Measurements from ENCODE around the gene CEP68. TPM values are rescaled to one million over a fixed set of nuclear protein-coding genes. Genes with fewer than 3 reads are reported as not detected.

The CEP68 gene
- total RNA-seq, 1 experiment from 2014 or later = 14.0 TPM

GRCh38 chr2:65133626-65134025, 77.4 kb downstream of the CEP68 start:
- Mint-ChIP-seq H3K9me3 (ENCODE audit: unreplicated experiment) (no peaks in the 10 kb centered on the region), H3K27ac (ENCODE audit: unreplicated experiment) (no peak overlapping the region), H3K4me1 (ENCODE audit: low read depth, unreplicated experiment) (peaks cover 16% of the 10 kb centered on the region), H3K36me3 (ENCODE audit: insufficient read depth, unreplicated experiment) (peaks cover 16% of the 10 kb centered on the region), H3K27me3 (ENCODE audit: insufficient read depth, unreplicated experiment) (no peaks in the 10 kb centered on the region), H3K4me3 (ENCODE audit: unreplicated experiment) (no peak overlapping the region)
- no peaks in the 10 kb centered on the region for H3K27me3 ChIP-seq (replicated peaks; ENCODE audit: control insufficient read depth, insufficient read depth, low read length)
- peaks cover 31% of the 10 kb centered on the region for H3K4me1 ChIP-seq
- no peak for TF ChIP-seq CTCF (IDR thresholded peaks at IDR 0.05; ENCODE audit: insufficient read depth in 1 of 2, low read depth in 1 of 2, low read length in 1 of 2, severe bottlenecking in 1 of 2, unreplicated experiment in 1 of 2)
- no peak overlapping the region for H3K4me3 ChIP-seq (ENCODE audit: low read depth, low read length)
- H3K9me3 ChIP-seq = no peaks in the 10 kb centered on the region
- no peaks in the 10 kb centered on the region for H3K36me3 ChIP-seq (ENCODE audit: control insufficient read depth, insufficient read depth, low read length)
- intact Hi-C loops (cut with micrococcal nuclease; ENCODE audit: unreplicated experiment) = no loop called here
- CTCF ChIA-PET = no interaction called here
- POLR2A ChIA-PET = interaction anchor here (1.3 kb wide), 1 partner anchor 78 kb away, joined by 3 read pairs; the partner anchor contains the start of gene CEP68
- no TSS peak for BruUV-seq (replicated peaks)
- DNase-seq = no peak

GRCh38 chr2:65134158-65134557, 77.9 kb downstream of the CEP68 start:
- Mint-ChIP-seq H3K9me3 (ENCODE audit: unreplicated experiment) (no peaks in the 10 kb centered on the region), H3K4me1 (ENCODE audit: low read depth, unreplicated experiment) (peaks cover 16% of the 10 kb centered on the region), H3K36me3 (ENCODE audit: insufficient read depth, unreplicated experiment) (peaks cover 16% of the 10 kb centered on the region), H3K27me3 (ENCODE audit: insufficient read depth, unreplicated experiment) (no peaks in the 10 kb centered on the region), H3K4me3 (ENCODE audit: unreplicated experiment) (no peak overlapping the region), H3K27ac (ENCODE audit: unreplicated experiment) (no peak overlapping the region)
- TF ChIP-seq CTCF (IDR thresholded peaks at IDR 0.05; ENCODE audit: insufficient read depth in 1 of 2, low read depth in 1 of 2, low read length in 1 of 2, severe bottlenecking in 1 of 2, unreplicated experiment in 1 of 2) = no peak
- BruUV-seq (replicated peaks) = no TSS peak
- CTCF ChIA-PET = no interaction called here
- intact Hi-C loops (cut with micrococcal nuclease; ENCODE audit: unreplicated experiment) = no loop called here
- H3K4me3 ChIP-seq (ENCODE audit: low read depth, low read length) = no peak overlapping the region
- H3K9me3 ChIP-seq = no peaks in the 10 kb centered on the region
- peaks cover 30% of the 10 kb centered on the region for H3K4me1 ChIP-seq
- no peak for DNase-seq
- no peaks in the 10 kb centered on the region for H3K27me3 ChIP-seq (replicated peaks; ENCODE audit: control insufficient read depth, insufficient read depth, low read length)
- H3K36me3 ChIP-seq (ENCODE audit: control insufficient read depth, insufficient read depth, low read length) = no peaks in the 10 kb centered on the region
- POLR2A ChIA-PET = interaction anchor here (1.3 kb wide), 1 partner anchor 78 kb away, joined by 3 read pairs; the partner anchor contains the start of gene CEP68

- no peak for TF ChIP-seq CTCF (IDR thresholded peaks at IDR 0.05; ENCODE audit: insufficient read depth in 1 of 2, low read depth in 1 of 2, low read length in 1 of 2, severe bottlenecking in 1 of 2, unreplicated experiment in 1 of 2)
- H3K4me1 Mint-ChIP-seq (ENCODE audit: low read depth, unreplicated experiment) = peaks cover 16% of the 10 kb centered on the region
- no peaks in the 10 kb centered on the region for H3K27me3 ChIP-seq (replicated peaks; ENCODE audit: control insufficient read depth, insufficient read depth, low read length)
- H3K9me3 Mint-ChIP-seq (ENCODE audit: unreplicated experiment) = no peaks in the 10 kb centered on the region
- intact Hi-C loops (cut with micrococcal nuclease; ENCODE audit: unreplicated experiment) = no loop called here
- no peak for DNase-seq
- ChIA-PET POLR2A (no interaction called here), CTCF (no interaction called here)
- BruUV-seq (replicated peaks) = no TSS peak
- no peak overlapping the region for H3K4me3 ChIP-seq (ENCODE audit: low read depth, low read length)
- H3K36me3 ChIP-seq (ENCODE audit: control insufficient read depth, insufficient read depth, low read length) = no peaks in the 10 kb centered on the region
- peak overlapping the region; percentile 1 for H3K27ac Mint-ChIP-seq (ENCODE audit: unreplicated experiment)
- no peaks in the 10 kb centered on the region for H3K9me3 ChIP-seq
- no peaks in the 10 kb centered on the region for H3K27me3 Mint-ChIP-seq (ENCODE audit: insufficient read depth, unreplicated experiment)
- no peak overlapping the region for H3K4me3 Mint-ChIP-seq (ENCODE audit: unreplicated experiment)
- no peaks in the 10 kb centered on the region for H3K36me3 Mint-ChIP-seq (ENCODE audit: insufficient read depth, unreplicated experiment)
- peaks cover 24% of the 10 kb centered on the region for H3K4me1 ChIP-seq
Observed at GRCh38 chr2:65136253-65136652, 80.0 kb downstream of the CEP68 start.

Other genes with a start within 250 kb of the CEP68 start
- gene SLC1A4, start 67.0 kb upstream of the CEP68 start, total RNA-seq (2022) = 28.6 and 35.0 TPM in 2 replicates
- 193 and 207 TPM in 2 replicates for gene RAB1A, start 73.7 kb downstream of the CEP68 start, total RNA-seq (2022)
- 248 and 259 TPM in 2 replicates for gene ACTR2, start 171.4 kb downstream of the CEP68 start, total RNA-seq (2022)

All from Caco-2 (cell line).